ENCODE data around the gene ELMOD1.

ELMOD1 gene

GRCh38 chr11:107707807-107708206 lies 116.9 kb downstream of the ELMOD1 start:
- Histone ChIP-seq H2AFZ (ENCODE audit: low read depth, low read length) (no peak overlapping the region), H3K4me3 (ENCODE audit: low read length) (no peak overlapping the region), H3K4me1 (ENCODE audit: insufficient read depth, low read length) (peaks cover 28% of the 10 kb centered on the region), H3K9me3 (ENCODE audit: low read length) (peaks cover 5% of the 10 kb centered on the region), H3K27me3 (ENCODE audit: insufficient read depth, low read length) (peaks cover 53% of the 10 kb centered on the region), H3K36me3 (ENCODE audit: insufficient read depth, low read length) (no peaks in the 10 kb centered on the region)

- H3K36me3 ChIP-seq (ENCODE audit: insufficient read depth, low read length): no peaks in the 10 kb centered on the region
- peaks cover 53% of the 10 kb centered on the region for H3K27me3 ChIP-seq (ENCODE audit: insufficient read depth, low read length)
- no peak overlapping the region for H2AFZ ChIP-seq (ENCODE audit: low read depth, low read length)
- peaks cover 5% of the 10 kb centered on the region for H3K9me3 ChIP-seq (ENCODE audit: low read length)
- no peak overlapping the region for H3K4me3 ChIP-seq (ENCODE audit: low read length)
- peaks cover 30% of the 10 kb centered on the region for H3K4me1 ChIP-seq (ENCODE audit: insufficient read depth, low read length)
Observed at GRCh38 chr11:107708792-107709191, 117.8 kb downstream of the ELMOD1 start.

- Histone ChIP-seq H3K9me3 (ENCODE audit: low read length) (peaks cover 3% of the 10 kb centered on the region), H3K4me3 (ENCODE audit: low read length) (no peak overlapping the region), H3K27me3 (ENCODE audit: insufficient read depth, low read length) (peaks cover 45% of the 10 kb centered on the region), H3K4me1 (ENCODE audit: insufficient read depth, low read length) (peaks cover 30% of the 10 kb centered on the region), H3K36me3 (ENCODE audit: insufficient read depth, low read length) (no peaks in the 10 kb centered on the region), H2AFZ (ENCODE audit: low read depth, low read length) (no peak overlapping the region)
Observed at GRCh38 chr11:107710301-107710700, 119.4 kb downstream of the ELMOD1 start.

- Histone ChIP-seq H3K4me3 (ENCODE audit: low read length) (no peak within 1 kb of the TSS), H3K27me3 (ENCODE audit: insufficient read depth, low read length) (peaks cover 42% of the 10 kb centered on the region), H3K9me3 (ENCODE audit: low read length) (peaks cover 3% of the 10 kb centered on the region), H2AFZ (ENCODE audit: low read depth, low read length) (no peak within 1 kb of the TSS), H3K36me3 (ENCODE audit: insufficient read depth, low read length) (no peaks in the 10 kb centered on the region), H3K4me1 (ENCODE audit: insufficient read depth, low read length) (peaks cover 16% of the 10 kb centered on the region)
Observed at GRCh38 chr11:107711861-107712755, 121.2 kb downstream of the ELMOD1 start, which contains the start of gene SLN. Gene SLN, minus strand, starts transcription at chr11:107712056.

GRCh38 chr11:107713009-107713408 lies 122.1 kb downstream of the ELMOD1 start:
- H2AFZ ChIP-seq (ENCODE audit: low read depth, low read length): no peak overlapping the region
- peaks cover 9% of the 10 kb centered on the region for H3K4me1 ChIP-seq (ENCODE audit: insufficient read depth, low read length)
- H3K9me3 ChIP-seq (ENCODE audit: low read length): peaks cover 3% of the 10 kb centered on the region
- H3K27me3 ChIP-seq (ENCODE audit: insufficient read depth, low read length): peaks cover 37% of the 10 kb centered on the region
- no peak overlapping the region for H3K4me3 ChIP-seq (ENCODE audit: low read length)
- H3K36me3 ChIP-seq (ENCODE audit: insufficient read depth, low read length): no peaks in the 10 kb centered on the region
